GM18519 (cell line): ENCODE results near the gene GIMAP6.
"Not testable (repeated sequence)": the region's sequence is repeated elsewhere in the genome, so short reads cannot be mapped to it uniquely, and the experiment has no call there.

Source experiments
- ATAC-seq: cut with Tn5 transposase; IDR thresholded peaks from one replicate; pipeline ENCODE4 v1.9.1; 2021; ENCODE audit warnings: mild to moderate bottlenecking, moderate library complexity; ENCODE audit not compliant: unreplicated experiment, low FRiP score

Gene GIMAP6

DNA sequence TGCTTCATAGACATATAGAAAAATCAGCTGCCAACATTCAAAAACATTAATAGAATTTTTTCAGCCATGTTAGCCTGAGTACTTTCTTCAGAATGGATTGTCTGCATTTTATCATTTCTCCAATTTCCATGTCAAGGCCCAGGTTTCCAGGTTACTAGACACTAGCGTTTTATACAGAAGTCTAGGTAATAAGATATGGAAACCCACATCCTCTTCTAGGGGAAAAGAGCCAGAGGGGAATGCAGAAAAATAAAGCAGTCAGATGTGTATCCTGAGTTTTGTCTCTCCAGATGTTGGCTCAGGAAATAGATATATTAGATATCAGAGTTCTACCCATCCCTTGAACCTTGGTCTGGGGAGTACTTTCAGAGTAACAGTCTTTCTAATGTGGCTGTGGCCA is 44.6 kb downstream of the GIMAP6 start:
- ATAC-seq, result no peak

DNA sequence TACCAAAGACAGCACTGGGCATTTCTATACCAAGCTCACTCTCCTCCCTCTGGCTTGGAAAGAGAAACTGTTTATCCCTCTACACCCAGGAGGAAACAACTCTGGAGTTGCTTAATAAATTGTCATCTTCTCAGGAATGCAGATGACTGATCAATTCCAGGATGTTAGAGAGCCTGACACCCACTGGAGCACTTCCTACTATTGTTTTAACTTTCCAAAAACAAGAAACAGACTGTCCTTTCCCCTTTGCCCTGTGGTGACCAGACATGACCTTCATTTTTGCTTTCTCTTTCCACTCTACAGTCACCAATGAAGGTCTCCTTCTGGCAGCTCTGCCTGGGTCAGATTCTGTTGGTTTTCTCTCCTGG is 45.4 kb downstream of the GIMAP6 start:
- no peak for ATAC-seq

DNA sequence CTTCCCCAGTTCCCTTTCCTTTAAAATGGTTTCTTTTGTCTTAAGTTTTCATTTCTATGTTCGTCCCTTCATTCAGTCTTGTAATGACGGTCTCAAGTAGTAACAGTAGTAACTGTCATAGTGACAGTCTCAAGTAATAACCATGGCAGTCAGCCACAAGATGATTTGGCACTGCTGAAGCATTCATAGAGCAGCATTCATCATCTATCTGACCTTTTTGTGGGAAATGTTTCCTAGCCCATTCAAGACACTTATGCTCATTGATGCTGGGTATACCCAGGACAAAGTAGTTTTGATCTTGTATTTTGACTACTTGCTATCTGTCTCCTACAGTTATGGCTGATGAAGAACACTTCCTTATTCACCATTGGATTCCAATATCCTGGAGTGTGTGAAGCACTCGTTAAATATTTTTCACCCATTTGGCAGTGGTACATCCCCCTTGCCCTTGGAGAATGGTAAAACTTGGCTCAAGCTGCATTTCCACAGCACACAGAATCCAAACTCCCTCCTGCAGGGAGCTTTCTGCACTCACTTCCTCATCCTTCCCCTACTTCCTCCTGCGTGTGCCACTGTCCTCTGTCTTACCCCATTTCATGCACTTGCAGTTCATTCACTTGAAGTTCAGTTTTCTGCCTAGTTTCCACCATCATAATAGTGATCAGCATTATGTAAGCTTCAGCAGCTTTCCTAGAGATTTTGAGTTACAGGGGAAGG is 46.0 kb downstream of the GIMAP6 start:
- ATAC-seq, result no peak

DNA sequence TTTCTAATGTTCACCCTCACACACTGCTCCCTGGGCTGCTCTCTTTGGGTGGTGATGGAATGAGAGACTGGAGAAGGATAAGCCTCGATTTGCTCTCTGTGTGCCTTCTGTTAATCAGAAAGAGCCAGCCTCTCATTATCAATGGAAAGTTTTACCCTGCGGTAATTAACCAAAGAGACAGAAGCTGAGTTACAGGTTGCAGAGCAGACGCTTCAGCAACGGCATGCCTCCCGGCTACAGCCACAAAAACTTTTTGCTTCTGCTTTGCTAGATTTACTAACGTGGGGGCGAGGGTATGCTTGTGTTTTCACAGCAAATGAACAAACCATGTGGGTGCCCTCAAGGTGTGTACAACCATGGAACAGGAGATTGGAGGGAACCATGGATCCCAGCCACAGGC is 47.0 kb downstream of the GIMAP6 start:
- no peak for ATAC-seq

DNA sequence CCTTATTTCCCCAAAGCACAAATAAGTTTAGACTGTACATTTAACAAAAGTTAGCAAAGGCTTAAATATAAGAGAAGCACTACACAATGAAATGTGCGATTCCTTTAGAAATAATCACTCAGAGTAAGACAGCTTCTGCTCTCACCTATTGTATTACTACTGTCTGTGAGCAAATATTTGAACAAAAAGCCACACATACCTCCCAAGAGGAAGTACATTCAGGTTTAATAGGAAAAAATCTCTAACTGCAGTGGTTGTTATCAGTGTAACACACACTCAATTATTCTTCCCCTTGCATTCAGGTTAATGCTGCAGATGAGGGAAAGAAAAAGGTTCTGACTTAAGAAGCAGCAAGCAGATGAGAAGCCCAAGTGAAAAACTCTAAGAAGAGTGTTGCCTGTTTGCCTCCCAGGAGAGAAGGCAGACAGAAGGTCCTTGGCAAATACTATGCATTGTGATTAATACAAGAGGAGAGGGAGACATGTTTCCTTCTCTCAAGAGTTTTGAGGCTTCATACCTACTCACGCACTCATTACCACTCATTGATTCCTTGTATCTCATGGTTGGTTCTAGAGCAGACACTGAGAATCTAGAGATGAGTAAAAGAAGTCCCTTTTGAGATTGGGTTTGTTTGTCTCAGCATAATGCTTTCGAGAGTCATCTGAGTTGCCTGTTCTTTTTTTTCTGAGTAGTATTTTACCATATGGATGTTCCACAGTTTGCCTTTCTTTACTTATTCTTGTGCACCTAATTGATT is 51.4 kb downstream of the GIMAP6 start:
- ATAC-seq, result no peak

DNA sequence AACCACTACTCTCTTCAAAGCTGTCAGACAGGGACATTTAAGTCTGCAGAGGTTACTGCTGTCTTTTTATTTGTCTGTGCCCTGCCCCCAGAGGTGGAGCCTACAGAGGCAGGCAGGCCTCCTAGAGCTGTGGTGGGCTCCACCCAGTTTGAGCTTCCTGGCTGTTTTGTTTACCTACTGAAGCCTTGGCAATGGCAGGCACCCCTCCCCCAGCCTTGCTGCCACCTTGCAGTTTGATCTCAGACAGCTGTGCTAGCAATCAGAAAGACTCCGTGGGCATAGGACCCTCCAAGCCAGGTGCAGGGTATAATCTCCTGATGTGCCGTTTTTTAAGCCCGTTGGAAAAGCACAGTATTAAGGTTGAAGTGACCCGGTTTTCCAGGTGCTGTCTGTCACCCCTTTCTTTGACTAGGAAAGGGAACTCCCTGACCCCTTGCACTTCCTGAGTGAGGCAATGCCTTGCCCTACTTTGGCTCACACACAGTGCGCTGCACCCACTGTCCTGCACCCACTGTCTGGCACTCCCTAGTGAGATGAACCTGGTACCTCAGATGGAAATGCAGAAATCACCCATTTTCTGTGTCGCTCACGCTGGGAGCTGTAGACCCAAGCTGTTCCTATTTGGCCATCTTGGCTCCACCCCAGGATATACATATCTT is 52.1 kb downstream of the GIMAP6 start:
- ATAC-seq, result not testable (repeated sequence)
